ENCODE measurements around the gene LRP2.

LRP2 gene

GRCh38 chr2:169200756-169201155 is 161.6 kb downstream of the LRP2 start:
- no peak for TF ChIP-seq CTCF (IDR thresholded peaks at IDR 0.05; ENCODE audit: low read depth, low read length, missing control alignments)
- DNase-seq: no peak
- in situ Hi-C loops (cut with HindIII; ENCODE audit: low pct_ligation_motif_present, low sequenced_read_pairs): no loop called here
- no peak overlapping the region for H3K4me3 ChIP-seq (ENCODE audit: low read depth, low read length)
- H3K27me3 ChIP-seq (replicated peaks): no peaks in the 10 kb centered on the region
- no peak overlapping the region for H3K27ac ChIP-seq
- H3K36me3 ChIP-seq (replicated peaks): no peaks in the 10 kb centered on the region

DNA sequence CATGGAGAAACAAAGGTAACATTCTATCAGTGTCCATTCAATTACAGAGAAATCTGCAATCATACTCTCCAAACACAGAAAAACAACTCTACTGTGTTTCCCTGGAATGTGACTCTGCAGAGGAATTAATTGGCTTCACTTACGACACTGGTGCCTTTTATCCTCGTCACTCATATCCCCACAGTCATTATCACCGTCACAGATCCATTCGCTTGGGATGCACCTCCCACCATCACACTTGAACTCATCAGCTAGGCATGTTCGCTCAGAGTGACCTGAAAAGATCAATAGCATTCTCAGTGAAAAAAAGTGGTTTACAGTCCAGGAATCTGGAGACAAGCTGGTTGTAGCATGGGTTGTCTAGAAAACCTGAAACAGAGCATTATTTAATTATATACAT is 168.7 kb downstream of the LRP2 start:
- no peak for DNase-seq
- H3K27me3 ChIP-seq (replicated peaks): no peaks in the 10 kb centered on the region
- H3K36me3 ChIP-seq (replicated peaks): no peaks in the 10 kb centered on the region
- in situ Hi-C loops (cut with HindIII; ENCODE audit: low pct_ligation_motif_present, low sequenced_read_pairs): no loop called here
- no peak overlapping the region for H3K4me3 ChIP-seq (ENCODE audit: low read depth, low read length)
- H3K27ac ChIP-seq: no peak overlapping the region
- no peak for TF ChIP-seq CTCF (IDR thresholded peaks at IDR 0.05; ENCODE audit: low read depth, low read length, missing control alignments)

DNA sequence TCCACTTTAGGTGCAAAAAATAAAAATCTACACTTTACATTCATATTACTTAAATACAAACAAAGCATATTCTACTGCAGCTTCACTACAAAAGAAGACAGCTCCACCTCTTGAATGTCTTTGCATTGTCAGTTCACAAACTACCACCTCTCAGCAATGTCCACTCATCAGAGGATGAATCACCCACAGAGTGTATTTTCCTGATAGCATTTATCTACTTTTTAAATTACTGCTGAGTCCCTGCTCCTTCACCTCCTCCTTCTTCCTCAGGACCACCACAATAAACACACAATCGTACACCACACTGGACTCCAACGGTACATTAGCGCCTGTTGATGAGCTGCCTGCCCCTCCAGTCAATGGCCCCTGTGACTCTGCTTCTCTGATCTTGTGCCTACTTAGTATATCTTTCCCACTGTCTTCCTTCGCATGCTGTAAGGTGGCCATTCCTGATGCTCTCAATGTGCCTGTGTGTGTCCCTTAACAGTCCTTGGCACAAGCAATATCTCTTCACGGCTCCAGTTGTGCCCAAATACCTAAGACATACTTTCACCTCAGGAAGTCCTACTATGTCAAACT is 172.0 kb downstream of the LRP2 start:
- Histone ChIP-seq H3K4me3 (ENCODE audit: low read depth, low read length) (no peak overlapping the region), H3K36me3 (replicated peaks) (no peaks in the 10 kb centered on the region), H3K27me3 (replicated peaks) (no peaks in the 10 kb centered on the region), H3K27ac (no peak overlapping the region)
- TF ChIP-seq CTCF (IDR thresholded peaks at IDR 0.05; ENCODE audit: low read depth, low read length, missing control alignments): no peak
- in situ Hi-C loops (cut with HindIII; ENCODE audit: low pct_ligation_motif_present, low sequenced_read_pairs): no loop called here
- DNase-seq: no peak

- Histone ChIP-seq H3K27ac (no peak overlapping the region), H3K4me3 (ENCODE audit: low read depth, low read length) (no peak overlapping the region), H3K27me3 (replicated peaks) (no peaks in the 10 kb centered on the region), H3K36me3 (replicated peaks) (no peaks in the 10 kb centered on the region)
- no peak for DNase-seq
- no peak for TF ChIP-seq CTCF (IDR thresholded peaks at IDR 0.05; ENCODE audit: low read depth, low read length, missing control alignments)
- in situ Hi-C loops (cut with HindIII; ENCODE audit: low pct_ligation_motif_present, low sequenced_read_pairs): no loop called here
Measured at GRCh38 chr2:169189132-169189531, 173.2 kb downstream of the LRP2 start.

- Histone ChIP-seq H3K27me3 (replicated peaks) (no peaks in the 10 kb centered on the region), H3K27ac (no peak overlapping the region), H3K36me3 (replicated peaks) (no peaks in the 10 kb centered on the region), H3K4me3 (ENCODE audit: low read depth, low read length) (no peak overlapping the region)
- no peak for DNase-seq
- TF ChIP-seq CTCF (IDR thresholded peaks at IDR 0.05; ENCODE audit: low read depth, low read length, missing control alignments): no peak
- in situ Hi-C loops (cut with HindIII; ENCODE audit: low pct_ligation_motif_present, low sequenced_read_pairs): no loop called here
Measured at GRCh38 chr2:169185711-169186110, 176.6 kb downstream of the LRP2 start.

DNA sequence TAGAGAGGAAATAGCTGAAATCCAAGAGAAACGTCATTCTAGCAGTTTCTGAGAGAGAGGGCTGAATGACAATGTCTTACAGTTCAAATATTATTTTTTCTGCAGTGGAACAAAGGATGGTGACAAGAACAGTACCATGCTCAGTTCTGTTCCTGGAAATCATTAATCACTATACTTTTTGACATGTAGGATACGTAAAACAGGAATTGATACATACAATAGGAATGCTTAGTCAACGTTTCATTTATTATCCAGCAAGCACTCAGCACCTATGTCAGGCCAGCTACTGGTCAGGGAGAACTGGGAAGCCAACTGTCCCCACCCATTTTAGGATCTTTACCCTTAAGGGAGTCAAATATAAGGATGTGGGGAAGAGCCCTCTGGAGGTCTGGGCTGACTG is 178.3 kb downstream of the LRP2 start:
- no peak for DNase-seq
- Histone ChIP-seq H3K36me3 (replicated peaks) (no peaks in the 10 kb centered on the region), H3K27ac (no peak overlapping the region), H3K4me3 (ENCODE audit: low read depth, low read length) (no peak overlapping the region), H3K27me3 (replicated peaks) (no peaks in the 10 kb centered on the region)
- no peak for TF ChIP-seq CTCF (IDR thresholded peaks at IDR 0.05; ENCODE audit: low read depth, low read length, missing control alignments)
- in situ Hi-C loops (cut with HindIII; ENCODE audit: low pct_ligation_motif_present, low sequenced_read_pairs): no loop called here
